ENCODE measurements around the gene EVX1.

DNA sequence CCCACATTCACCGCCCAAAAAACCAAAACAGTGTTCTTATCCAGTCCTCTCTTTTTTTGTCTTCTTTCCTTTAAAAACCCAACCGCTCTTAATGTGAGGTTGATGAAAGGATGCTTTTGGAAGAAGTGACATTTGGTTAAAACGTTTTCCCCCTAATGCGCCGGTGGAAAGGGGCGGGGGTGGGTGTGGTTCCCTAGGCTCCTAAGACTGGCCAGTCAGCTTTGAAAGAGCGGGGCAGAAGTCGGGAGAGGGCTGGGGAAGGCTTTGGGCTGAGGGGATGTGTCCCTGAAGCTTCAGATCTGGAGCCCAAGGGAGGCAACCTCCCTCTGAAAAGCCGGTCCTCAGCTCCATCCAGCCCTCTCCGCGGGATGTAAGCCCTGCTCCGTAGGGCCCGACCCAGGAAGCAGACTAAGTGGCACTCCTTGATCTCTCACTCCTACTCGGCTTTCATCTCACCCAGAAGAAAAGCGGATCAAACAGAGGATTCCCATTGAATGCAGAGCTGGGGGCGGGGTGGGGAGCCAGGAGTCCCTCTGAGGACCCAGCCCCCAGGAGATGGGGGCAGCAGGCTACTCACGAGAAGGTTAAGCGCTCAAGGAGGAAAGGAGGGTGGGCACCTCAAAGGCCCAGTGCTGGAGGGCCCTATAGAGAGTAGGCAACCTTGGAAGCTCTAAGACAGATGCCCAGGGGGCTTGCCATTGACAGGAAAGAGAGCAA lies 2.4 kb upstream of the EVX1 start:
- TF ChIP-seq, protein P1, sequence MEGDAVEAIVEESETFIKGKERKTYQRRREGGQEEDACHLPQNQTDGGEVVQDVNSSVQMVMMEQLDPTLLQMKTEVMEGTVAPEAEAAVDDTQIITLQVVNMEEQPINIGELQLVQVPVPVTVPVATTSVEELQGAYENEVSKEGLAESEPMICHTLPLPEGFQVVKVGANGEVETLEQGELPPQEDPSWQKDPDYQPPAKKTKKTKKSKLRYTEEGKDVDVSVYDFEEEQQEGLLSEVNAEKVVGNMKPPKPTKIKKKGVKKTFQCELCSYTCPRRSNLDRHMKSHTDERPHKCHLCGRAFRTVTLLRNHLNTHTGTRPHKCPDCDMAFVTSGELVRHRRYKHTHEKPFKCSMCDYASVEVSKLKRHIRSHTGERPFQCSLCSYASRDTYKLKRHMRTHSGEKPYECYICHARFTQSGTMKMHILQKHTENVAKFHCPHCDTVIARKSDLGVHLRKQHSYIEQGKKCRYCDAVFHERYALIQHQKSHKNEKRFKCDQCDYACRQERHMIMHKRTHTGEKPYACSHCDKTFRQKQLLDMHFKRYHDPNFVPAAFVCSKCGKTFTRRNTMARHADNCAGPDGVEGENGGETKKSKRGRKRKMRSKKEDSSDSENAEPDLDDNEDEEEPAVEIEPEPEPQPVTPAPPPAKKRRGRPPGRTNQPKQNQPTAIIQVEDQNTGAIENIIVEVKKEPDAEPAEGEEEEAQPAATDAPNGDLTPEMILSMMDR (IDR thresholded peaks at IDR 0.05), result no peak
- no peak for TF ChIP-seq POLR2A (IDR thresholded peaks at IDR 0.05)

Data from thyroid gland (tissue), 4 donors.